ENCODE measurements around the gene H3-3A.

The H3-3A gene

DNA sequence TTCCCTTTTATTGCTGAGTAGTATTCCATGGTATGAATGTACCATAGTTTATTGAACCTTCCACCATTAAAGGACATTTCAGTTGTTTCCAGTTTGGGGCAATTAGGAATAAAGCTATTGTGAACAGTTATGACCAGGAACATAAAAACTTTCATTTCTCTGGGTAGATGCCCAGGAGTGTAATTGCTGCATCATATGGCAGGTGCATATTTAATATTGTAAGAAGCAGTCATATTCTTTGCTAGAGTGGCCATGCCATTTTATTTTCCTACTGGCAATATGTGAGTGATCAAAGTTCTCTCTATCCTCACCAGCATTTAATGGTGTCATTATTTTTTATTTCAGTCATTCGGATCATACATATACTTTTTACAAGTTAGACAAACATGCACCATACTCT is 23.9 kb upstream of the H3-3A start:
- no peaks in the 10 kb centered on the region for H3K9me3 ChIP-seq
- no peak overlapping the region for H3K4me3 ChIP-seq
- no peak for DNase-seq (ENCODE audit: low spot score in 2 of 2)
- H3K36me3 ChIP-seq (replicated peaks), result no peaks in the 10 kb centered on the region
- in situ Hi-C loops (cut with MboI; ENCODE audit: low sequenced_read_pairs), result no loop called here
- H3K27me3 ChIP-seq (ENCODE audit: low read depth), result no peaks in the 10 kb centered on the region
- no peaks in the 10 kb centered on the region for H3K4me1 ChIP-seq

DNA sequence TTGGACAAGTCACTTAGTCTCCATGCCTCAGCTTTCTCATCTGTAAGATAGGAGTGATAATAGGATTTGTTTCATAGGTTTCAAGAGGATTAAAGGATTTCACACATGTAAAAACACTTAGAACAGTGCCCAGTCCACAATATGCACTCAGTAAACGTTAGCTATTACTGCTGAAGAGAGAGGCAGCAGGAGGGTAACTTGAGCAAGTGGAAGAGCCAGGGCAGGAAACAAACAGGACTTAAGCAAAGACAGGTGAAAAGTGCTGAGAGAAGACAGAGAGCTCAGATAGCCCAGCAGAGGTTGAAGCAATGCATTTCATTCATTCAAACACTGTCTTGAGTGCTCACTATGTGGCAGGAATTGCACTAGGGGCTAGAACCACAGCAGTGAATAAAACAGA is 21.1 kb upstream of the H3-3A start:
- H3K9me3 ChIP-seq, result no peaks in the 10 kb centered on the region
- H3K4me1 ChIP-seq, result no peaks in the 10 kb centered on the region
- H3K4me3 ChIP-seq, result no peak overlapping the region
- in situ Hi-C loops (cut with MboI; ENCODE audit: low sequenced_read_pairs), result no loop called here
- DNase-seq (ENCODE audit: low spot score in 2 of 2), result no peak
- H3K36me3 ChIP-seq (replicated peaks), result no peaks in the 10 kb centered on the region
- H3K27me3 ChIP-seq (ENCODE audit: low read depth), result no peaks in the 10 kb centered on the region

DNA sequence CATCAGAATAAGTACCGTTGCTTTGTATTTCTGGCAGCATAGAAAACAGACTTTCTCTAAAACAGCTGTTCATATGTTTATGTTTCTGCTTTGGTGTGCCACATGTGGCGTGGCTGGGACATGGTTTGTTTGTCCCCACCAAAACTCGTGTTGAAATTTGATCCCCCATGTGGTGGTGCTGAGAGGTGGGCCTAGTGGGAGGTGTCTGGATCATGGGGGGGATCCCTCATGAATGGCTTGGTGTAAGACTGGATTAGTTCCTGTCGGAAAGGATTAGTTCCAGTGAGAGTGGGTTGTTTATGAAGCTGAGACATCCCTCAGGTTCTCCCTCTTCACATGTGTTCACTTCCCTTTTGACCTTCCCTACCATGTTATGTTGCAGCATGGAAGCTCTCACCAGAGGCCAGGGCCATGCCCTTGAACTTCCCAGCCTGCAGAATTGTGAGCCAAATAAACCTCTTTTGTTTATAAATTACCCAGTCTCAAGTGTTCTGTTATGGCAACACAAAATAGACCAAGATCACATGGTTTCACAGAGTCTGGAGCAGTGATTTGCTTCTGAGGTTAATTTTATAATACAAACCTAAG is 17.9 kb upstream of the H3-3A start:
- no peaks in the 10 kb centered on the region for H3K9me3 ChIP-seq
- no peak overlapping the region for H3K4me3 ChIP-seq
- no peaks in the 10 kb centered on the region for H3K4me1 ChIP-seq
- H3K27me3 ChIP-seq (ENCODE audit: low read depth), result no peaks in the 10 kb centered on the region
- DNase-seq (ENCODE audit: low spot score in 2 of 2), result no peak
- in situ Hi-C loops (cut with MboI; ENCODE audit: low sequenced_read_pairs), result no loop called here
- no peaks in the 10 kb centered on the region for H3K36me3 ChIP-seq (replicated peaks)

DNA sequence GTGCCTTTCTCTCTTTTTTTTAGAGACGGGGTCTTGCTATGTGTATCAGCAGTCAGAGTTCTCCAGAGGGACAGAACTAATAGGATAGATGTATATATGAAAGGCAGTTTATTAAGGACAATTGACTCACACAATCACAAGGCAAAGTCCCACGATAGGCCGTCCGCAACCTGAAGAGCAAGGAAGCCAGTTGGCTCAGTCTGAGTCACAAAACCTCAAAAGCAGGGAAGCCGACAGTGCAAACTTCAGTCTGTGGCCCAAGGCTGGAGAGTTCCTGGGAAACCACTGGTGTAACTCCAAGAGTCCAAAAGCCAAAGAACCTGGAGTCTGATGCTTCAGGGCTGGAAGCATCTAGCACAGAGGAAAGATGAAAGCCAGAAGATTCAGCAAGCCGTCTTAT is 16.3 kb upstream of the H3-3A start:
- Histone ChIP-seq H3K27me3 (ENCODE audit: low read depth) (no peaks in the 10 kb centered on the region), H3K4me1 (no peaks in the 10 kb centered on the region), H3K4me3 (no peak overlapping the region), H3K36me3 (replicated peaks) (no peaks in the 10 kb centered on the region), H3K9me3 (no peaks in the 10 kb centered on the region)
- in situ Hi-C loops (cut with MboI; ENCODE audit: low sequenced_read_pairs), result no loop called here
- DNase-seq (ENCODE audit: low spot score in 2 of 2), result no peak

DNA sequence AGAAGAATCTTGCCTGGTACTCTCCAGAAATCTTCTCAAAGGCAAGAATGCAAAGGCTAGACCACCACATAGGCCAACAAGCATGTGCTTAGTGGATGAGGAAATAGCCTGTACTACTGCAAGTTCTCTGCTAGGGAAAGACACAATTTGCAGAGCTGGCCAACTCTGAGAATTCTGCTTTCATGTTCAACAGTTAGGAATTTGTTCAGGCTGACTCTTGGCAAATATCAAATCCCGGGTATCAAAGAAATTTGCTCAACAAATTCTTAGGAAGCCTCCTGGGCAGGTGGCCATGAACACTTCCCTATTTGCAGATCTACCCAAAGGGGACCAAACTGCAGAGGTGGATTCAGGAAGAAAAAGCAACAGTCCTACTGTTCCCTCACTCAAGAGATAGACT is 15.0 kb upstream of the H3-3A start:
- in situ Hi-C loops (cut with MboI; ENCODE audit: low sequenced_read_pairs), result no loop called here
- DNase-seq (ENCODE audit: low spot score in 2 of 2), result no peak
- no peaks in the 10 kb centered on the region for H3K27me3 ChIP-seq (ENCODE audit: low read depth)

DNA sequence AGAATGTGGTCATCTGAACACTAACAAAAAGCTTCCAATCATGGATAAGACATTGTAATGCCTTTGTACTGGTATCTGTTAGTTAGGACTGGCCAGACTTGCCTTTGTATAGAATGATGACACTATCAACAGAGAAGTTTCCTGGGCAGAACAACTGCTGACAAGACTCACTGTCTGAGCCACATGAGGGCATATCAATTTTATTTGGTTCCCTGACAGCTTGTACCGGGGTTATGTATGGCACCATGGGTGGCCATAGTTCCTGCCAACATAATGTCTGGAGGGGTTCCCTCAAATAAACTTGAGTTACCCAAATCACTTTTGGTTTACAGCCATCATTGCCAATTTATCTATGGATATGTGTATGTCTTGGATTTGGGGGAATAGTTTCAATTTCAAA is 13.6 kb upstream of the H3-3A start:
- Histone ChIP-seq H3K9me3 (no peaks in the 10 kb centered on the region), H3K27me3 (ENCODE audit: low read depth) (no peaks in the 10 kb centered on the region), H3K4me1 (no peaks in the 10 kb centered on the region), H3K36me3 (replicated peaks) (no peaks in the 10 kb centered on the region), H3K4me3 (no peak overlapping the region)
- no peak for DNase-seq (ENCODE audit: low spot score in 2 of 2)
- in situ Hi-C loops (cut with MboI; ENCODE audit: low sequenced_read_pairs), result no loop called here

More for the DNA sequence above, 15.0 kb upstream of the H3-3A start:
- Histone ChIP-seq H3K9me3 (no peaks in the 10 kb centered on the region), H3K36me3 (replicated peaks) (no peaks in the 10 kb centered on the region), H3K4me3 (no peak overlapping the region), H3K4me1 (no peaks in the 10 kb centered on the region)

DNA sequence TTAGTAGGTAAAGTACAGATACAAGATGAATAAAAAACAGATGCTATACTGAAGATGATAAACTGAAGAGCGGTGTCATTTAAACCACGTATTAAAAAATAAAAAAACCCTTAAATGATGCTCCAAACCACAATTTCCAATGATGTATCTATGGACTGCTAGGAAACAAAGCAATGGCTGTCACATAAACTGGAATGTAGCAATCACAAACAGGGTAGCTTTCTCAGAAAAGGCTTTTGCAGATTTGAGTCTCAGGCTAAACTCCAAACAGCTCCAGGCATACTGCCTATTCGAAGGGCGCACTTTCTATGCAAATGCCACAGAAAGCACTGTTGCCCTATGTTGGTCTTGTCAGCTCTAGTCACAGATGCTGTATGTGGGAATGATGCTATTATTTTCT is 12.4 kb upstream of the H3-3A start:
- no peak overlapping the region for H3K4me3 ChIP-seq
- no peaks in the 10 kb centered on the region for H3K9me3 ChIP-seq
- no peaks in the 10 kb centered on the region for H3K27me3 ChIP-seq (ENCODE audit: low read depth)
- no peak for DNase-seq (ENCODE audit: low spot score in 2 of 2)
- in situ Hi-C loops (cut with MboI; ENCODE audit: low sequenced_read_pairs), result no loop called here
- no peaks in the 10 kb centered on the region for H3K36me3 ChIP-seq (replicated peaks)
- H3K4me1 ChIP-seq, result no peaks in the 10 kb centered on the region

DNA sequence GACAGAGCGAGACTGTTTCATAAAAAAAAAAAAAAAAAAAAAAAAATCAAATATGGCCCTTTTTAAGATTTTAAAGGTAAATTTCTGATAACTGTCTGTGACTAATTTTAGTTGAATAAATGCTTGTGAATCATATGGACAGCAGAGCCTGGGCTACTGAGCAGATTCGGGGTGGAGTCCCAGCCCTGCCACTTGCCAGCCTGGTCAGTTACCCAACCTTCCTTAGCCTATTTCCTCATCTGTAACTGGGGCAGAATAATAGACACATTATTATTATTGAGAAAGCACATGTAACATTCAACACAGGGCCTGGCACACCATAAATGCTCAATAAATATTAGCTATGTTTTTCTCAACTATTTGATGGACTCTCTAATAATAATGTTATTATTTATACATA is 11.2 kb upstream of the H3-3A start:
- Histone ChIP-seq H3K4me3 (no peak overlapping the region), H3K9me3 (no peaks in the 10 kb centered on the region), H3K36me3 (replicated peaks) (no peaks in the 10 kb centered on the region), H3K27me3 (ENCODE audit: low read depth) (no peaks in the 10 kb centered on the region), H3K4me1 (no peaks in the 10 kb centered on the region)
- DNase-seq (ENCODE audit: low spot score in 2 of 2), result no peak
- in situ Hi-C loops (cut with MboI; ENCODE audit: low sequenced_read_pairs), result no loop called here

DNA sequence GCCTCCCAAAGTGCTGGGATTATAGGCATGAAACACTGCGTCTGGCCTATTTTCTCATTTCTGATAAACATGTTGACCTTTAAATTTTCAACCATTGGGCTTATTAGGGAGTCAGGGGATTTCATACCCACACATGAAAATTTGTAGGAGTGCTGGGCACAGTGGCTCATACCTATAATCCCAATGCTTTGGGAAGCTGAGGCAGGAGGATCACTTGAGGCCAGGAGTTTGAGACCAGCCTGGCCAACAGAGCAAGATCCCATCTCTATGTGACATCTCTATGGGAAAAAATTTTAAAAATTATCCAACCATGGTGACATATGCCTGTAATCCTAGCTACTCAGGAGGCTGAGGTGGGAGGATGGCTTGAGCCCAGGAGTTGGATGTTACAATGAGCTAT is 10.5 kb upstream of the H3-3A start:
- no peaks in the 10 kb centered on the region for H3K27me3 ChIP-seq (ENCODE audit: low read depth)
- in situ Hi-C loops (cut with MboI; ENCODE audit: low sequenced_read_pairs), result no loop called here
- DNase-seq (ENCODE audit: low spot score in 2 of 2), result no peak
- no peak overlapping the region for H3K4me3 ChIP-seq
- H3K4me1 ChIP-seq, result no peaks in the 10 kb centered on the region
- no peaks in the 10 kb centered on the region for H3K9me3 ChIP-seq
- H3K36me3 ChIP-seq (replicated peaks), result no peaks in the 10 kb centered on the region

DNA sequence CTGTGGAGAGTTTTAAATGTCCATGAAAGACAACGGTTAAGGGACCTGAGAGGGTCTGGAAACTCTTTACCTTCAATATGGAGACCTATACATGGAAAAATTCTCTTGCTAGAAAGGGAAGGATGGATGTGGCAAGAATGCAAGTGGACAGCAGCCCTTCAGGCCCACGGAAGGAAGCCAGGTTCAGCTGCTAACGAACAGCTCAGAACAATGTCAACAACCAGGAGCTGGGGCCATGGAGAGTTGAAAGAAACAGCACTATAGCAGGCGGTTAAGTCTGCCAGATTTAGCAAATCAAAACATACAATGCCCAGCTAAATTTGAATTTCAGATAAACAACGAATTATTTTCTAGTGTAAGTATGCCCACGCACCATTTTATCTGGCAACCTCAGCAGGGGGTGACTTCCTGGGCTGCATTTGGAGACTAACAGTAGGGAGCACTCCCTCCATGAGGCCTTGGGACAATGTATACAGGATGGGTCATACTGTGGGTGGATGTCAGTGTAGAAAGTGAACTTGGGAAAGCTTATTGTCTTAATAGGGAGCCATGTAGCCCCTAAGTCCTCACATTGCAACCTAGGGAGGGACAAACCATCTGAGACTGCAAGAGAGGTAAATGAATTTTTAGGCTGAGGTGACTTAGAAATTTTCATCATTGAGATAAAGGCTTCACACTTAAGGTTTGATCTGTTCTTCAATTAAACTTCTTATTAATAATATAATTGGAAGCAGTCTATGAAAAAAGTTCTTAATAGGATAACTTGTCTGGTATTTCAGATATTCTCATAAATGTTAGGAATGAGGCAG is 7.8 kb upstream of the H3-3A start:
- no peaks in the 10 kb centered on the region for H3K27me3 ChIP-seq (ENCODE audit: low read depth)
- in situ Hi-C loops (cut with MboI; ENCODE audit: low sequenced_read_pairs), result no loop called here
- H3K4me3 ChIP-seq, result no peak overlapping the region
- H3K36me3 ChIP-seq (replicated peaks), result no peaks in the 10 kb centered on the region
- H3K9me3 ChIP-seq, result no peaks in the 10 kb centered on the region
- no peaks in the 10 kb centered on the region for H3K4me1 ChIP-seq
- no peak for DNase-seq (ENCODE audit: low spot score in 2 of 2)

DNA sequence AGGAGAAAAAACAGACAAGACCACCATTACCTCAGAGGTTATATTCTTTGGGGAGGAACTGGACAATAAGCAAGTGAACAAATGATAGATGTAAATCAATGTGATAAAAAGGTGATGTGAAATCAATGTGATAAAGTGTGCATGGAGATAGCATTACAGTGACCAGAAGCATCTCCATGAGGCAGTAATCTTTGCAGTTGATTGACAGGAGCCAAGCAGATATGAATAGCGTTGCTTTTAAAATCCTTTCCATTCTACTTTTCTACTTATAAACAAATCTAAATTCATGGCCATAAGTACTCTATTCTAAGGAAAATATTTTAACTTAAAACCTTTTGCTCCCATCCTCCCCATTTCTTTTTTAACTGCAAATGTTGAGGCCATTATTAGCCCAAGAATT is 2.8 kb upstream of the H3-3A start:
- Histone ChIP-seq H3K4me1 (peaks cover 10% of the 10 kb centered on the region), H3K9me3 (no peaks in the 10 kb centered on the region), H3K27me3 (ENCODE audit: low read depth) (no peaks in the 10 kb centered on the region), H3K4me3 (no peak overlapping the region), H3K36me3 (replicated peaks) (no peaks in the 10 kb centered on the region)
- in situ Hi-C loops (cut with MboI; ENCODE audit: low sequenced_read_pairs), result no loop called here
- no peak for DNase-seq (ENCODE audit: low spot score in 2 of 2)

DNA sequence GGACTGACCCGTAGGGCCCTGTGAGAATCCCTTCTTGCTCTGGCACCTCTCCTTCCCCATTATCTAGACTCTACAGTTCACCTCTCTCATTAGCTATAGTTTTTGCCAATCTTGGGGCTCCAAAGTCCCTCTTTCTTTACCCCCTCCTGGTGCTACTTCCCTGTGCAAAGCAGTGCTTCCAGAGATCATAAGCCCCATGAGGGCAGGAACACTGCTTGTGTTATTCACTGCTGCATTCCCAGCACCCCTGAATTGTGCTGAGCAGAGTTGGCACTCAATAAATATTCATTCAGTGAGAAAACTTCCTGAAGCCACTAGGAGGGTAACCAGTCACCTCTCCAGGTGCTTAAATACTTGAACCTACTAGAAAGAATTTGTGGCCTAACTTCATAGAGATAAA is 2.1 kb upstream of the H3-3A start:
- Histone ChIP-seq H3K4me3 (no peak overlapping the region), H3K27me3 (ENCODE audit: low read depth) (no peaks in the 10 kb centered on the region), H3K36me3 (replicated peaks) (peaks cover 5% of the 10 kb centered on the region), H3K9me3 (no peaks in the 10 kb centered on the region), H3K4me1 (peaks cover 16% of the 10 kb centered on the region)
- in situ Hi-C loops (cut with MboI; ENCODE audit: low sequenced_read_pairs), result no loop called here
- no peak for DNase-seq (ENCODE audit: low spot score in 2 of 2)

DNA sequence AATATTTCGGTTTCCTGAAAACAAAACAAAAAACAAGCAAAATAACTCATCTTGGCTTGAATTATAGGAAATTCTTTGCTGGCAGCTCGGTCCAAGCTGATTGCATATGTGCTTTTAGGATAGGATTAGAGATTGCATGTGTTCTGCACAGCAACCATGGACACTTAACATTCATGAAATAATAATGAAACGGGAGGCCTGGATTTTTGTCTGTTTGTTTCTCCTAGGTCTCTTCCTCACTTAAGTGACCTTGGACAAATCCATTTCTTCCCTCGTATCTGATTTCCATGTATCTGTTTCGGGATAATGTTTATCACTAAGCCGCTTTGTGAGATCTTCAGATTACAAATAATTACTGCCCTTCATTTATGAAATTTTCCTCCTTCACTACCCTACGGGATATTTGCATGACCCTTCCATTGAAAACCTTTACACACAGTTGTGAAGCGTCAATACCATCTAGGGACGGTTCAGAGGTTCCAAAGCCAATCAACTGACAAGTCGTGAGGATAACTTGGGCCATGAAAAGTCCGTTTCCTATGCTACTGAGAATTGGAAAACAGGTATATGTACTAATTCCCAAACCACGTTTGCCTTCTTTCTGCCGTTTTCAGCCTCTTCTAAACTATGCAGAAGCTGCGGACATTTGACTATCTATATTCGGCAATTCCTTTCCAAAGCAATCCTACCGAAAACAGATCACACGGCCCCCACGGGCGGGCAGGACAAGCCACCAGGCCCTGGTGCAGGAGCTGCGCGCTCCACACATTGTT is 1.3 kb upstream of the H3-3A start:
- Histone ChIP-seq H3K4me3 (peak overlapping the region; percentile 99), H3K4me1 (peaks cover 24% of the 10 kb centered on the region), H3K36me3 (replicated peaks) (peaks cover 13% of the 10 kb centered on the region), H3K9me3 (no peaks in the 10 kb centered on the region), H3K27me3 (ENCODE audit: low read depth) (no peaks in the 10 kb centered on the region)
- DNase-seq (ENCODE audit: low spot score in 2 of 2), result peak in 1 of 2 experiments; percentile 23
- in situ Hi-C loops (cut with MboI; ENCODE audit: low sequenced_read_pairs), result no loop called here

DNA sequence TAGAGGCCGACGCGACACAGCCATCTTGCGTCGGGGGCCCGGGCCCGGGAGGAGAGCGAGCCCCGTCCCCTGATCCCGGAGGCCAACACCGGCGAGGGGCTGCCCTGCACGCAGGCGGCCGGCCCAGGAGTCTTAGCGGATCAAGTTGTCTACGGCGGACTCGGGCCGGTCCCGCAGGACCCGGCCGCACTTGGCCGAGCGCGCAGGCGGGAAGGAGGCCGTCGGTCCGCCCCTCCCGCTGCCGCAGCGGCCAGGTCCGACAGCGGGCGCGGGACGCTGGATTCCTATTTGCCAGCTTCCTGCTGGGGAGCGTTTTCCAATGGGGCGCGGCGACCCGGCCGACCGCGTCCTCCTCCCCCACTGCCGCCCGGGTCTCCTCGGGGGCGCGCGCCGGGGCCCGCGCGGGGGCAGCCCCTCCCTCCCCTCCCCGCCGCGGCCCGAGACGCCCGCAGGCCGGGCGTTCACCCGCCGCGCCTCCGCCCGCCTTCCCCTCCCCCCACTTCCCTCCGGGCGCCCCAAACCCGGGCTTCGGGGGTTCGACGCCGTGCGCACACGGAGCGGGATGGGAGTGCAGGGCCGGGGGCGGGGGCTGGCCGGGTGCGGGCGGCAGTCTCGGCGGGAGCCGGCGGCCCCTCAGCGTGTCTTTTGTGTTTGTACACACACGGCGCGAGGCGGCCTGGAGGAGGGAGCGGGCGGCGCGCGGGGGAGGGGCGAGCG is 517 bp upstream of the H3-3A start:
- no peaks in the 10 kb centered on the region for H3K9me3 ChIP-seq
- peaks cover 25% of the 10 kb centered on the region for H3K4me1 ChIP-seq
- peaks cover 21% of the 10 kb centered on the region for H3K36me3 ChIP-seq (replicated peaks)
- in situ Hi-C loops (cut with MboI; ENCODE audit: low sequenced_read_pairs), result no loop called here
- no peaks in the 10 kb centered on the region for H3K27me3 ChIP-seq (ENCODE audit: low read depth)
- H3K4me3 ChIP-seq, result peak overlapping the region; percentile 99
- DNase-seq (ENCODE audit: low spot score in 2 of 2), result peak; percentile 71 to 85

All from HAP-1 (cell line).